ENCODE results near the gene HDAC9. TPM values are rescaled to one million over a fixed set of nuclear protein-coding genes. Genes with fewer than 3 reads are reported as not detected.

Gene HDAC9
- total RNA-seq, 4 donors from 2014 or later, result 3.4 to 7.2 (median 4.5) TPM

DNA sequence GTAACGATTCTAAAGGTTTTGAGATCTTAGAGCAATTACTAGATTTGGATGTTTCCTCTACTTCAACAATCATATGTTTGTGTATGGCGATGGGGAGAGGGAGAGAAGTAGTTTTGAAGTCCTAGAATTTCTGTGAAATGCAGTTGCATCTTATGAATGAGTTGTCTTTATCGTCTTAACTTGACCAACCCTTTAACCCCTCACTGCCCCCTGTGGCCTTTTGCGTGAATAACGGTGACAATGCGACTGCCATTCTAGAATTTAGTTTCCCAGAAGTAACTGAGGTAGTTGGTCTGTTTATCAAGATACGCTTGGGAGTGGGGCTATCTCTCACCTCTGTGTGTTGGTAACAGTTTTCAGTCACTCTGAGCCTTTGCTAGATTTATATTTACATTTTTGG, 204.6 kb downstream of the HDAC9 start:
- 74% methylated on average over 7 of the region's 7 CpGs for WGBS
- TF ChIP-seq POLR2A (IDR thresholded peaks at IDR 0.05) (no peak), POLR2AphosphoS5 (IDR thresholded peaks at IDR 0.05) (no peak), EP300 (IDR thresholded peaks at IDR 0.05) (no peak)
- TF ChIP-seq, protein P1, sequence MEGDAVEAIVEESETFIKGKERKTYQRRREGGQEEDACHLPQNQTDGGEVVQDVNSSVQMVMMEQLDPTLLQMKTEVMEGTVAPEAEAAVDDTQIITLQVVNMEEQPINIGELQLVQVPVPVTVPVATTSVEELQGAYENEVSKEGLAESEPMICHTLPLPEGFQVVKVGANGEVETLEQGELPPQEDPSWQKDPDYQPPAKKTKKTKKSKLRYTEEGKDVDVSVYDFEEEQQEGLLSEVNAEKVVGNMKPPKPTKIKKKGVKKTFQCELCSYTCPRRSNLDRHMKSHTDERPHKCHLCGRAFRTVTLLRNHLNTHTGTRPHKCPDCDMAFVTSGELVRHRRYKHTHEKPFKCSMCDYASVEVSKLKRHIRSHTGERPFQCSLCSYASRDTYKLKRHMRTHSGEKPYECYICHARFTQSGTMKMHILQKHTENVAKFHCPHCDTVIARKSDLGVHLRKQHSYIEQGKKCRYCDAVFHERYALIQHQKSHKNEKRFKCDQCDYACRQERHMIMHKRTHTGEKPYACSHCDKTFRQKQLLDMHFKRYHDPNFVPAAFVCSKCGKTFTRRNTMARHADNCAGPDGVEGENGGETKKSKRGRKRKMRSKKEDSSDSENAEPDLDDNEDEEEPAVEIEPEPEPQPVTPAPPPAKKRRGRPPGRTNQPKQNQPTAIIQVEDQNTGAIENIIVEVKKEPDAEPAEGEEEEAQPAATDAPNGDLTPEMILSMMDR (IDR thresholded peaks at IDR 0.05), result no peak

DNA sequence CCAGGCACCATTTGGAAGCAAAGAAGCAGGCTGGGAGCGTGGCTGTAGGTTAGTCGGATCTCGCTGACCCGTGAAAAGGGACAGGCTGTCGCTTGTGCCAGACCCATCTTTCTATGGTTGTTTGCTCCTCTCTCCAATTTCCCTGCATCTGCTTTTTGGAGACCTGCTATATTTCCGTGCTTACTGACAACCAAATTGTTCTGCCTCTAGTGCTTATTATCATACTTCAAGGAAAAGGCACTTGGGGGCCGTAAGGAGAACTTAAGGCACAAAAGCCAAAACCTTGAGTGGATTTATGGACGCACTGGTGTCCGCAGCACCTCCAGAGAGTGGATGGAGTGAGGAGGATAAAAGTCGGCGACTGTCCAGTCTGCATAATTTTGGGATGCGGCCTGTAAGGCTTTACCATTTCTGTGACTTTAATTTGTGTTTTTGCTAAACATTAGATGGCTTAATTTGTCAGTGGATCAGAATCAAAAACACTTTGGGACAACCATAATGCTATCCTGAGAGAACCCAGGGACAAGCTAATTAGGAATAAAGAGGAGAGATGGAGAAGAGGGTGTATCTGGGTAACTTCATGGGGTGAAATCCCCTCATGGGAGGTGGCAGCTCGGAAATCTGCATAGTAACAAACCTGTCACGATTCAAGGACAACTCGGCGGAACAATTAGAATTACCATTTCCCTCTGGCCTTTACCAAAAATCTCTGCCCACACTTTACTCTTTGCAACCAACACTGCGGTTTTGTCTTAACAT, 206.7 kb downstream of the HDAC9 start:
- 91% methylated on average over 17 of the region's 17 CpGs for WGBS
- H3K4me3 ChIP-seq, result no peak overlapping the region
- H3K9me3 ChIP-seq, result no peaks in the 10 kb centered on the region
- H3K4me1 ChIP-seq, result no peaks in the 10 kb centered on the region
- no peak for DNase-seq (ENCODE audit: low spot score in 2 of 2)
- H3K36me3 ChIP-seq, result no peaks in the 10 kb centered on the region
- H3K27ac ChIP-seq, result no peak overlapping the region
- TF ChIP-seq POLR2AphosphoS5 (IDR thresholded peaks at IDR 0.05) (no peak), POLR2A (IDR thresholded peaks at IDR 0.05) (no peak), EP300 (IDR thresholded peaks at IDR 0.05) (no peak)
- TF ChIP-seq, protein P1 (IDR thresholded peaks at IDR 0.05), result no peak
- no peaks in the 10 kb centered on the region for H3K27me3 ChIP-seq

More for the DNA sequence above, 204.6 kb downstream of the HDAC9 start:
- no peak for DNase-seq (ENCODE audit: low spot score in 2 of 2)
- Histone ChIP-seq H3K27ac (no peak overlapping the region), H3K36me3 (no peaks in the 10 kb centered on the region), H3K9me3 (no peaks in the 10 kb centered on the region), H3K4me1 (no peaks in the 10 kb centered on the region), H3K27me3 (no peaks in the 10 kb centered on the region), H3K4me3 (no peak overlapping the region)

DNA sequence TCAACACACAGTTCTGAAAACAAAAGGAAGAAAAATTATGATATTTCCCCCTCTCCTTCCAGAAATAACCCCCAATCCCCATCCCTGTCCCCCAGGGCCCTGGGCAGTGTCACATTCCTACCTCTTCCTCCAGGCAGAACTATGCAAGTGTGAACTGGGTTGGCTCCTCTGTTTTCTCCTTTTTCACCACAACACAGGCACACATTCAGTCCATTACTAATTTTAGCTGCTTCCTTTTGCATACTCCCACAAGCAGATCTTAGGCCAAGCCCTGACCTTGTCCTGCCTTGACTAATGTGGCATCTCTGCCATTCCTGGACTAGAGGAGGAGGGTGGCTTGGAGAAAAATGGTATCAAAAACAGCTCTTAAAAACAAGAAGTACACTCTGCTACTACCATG, 208.1 kb downstream of the HDAC9 start:
- no peaks in the 10 kb centered on the region for H3K4me1 ChIP-seq
- H3K9me3 ChIP-seq, result no peaks in the 10 kb centered on the region
- H3K4me3 ChIP-seq, result no peak overlapping the region
- no peak for DNase-seq (ENCODE audit: low spot score in 2 of 2)
- no peaks in the 10 kb centered on the region for H3K27me3 ChIP-seq
- H3K36me3 ChIP-seq, result no peaks in the 10 kb centered on the region
- H3K27ac ChIP-seq, result no peak overlapping the region
- TF ChIP-seq POLR2AphosphoS5 (IDR thresholded peaks at IDR 0.05) (no peak), EP300 (IDR thresholded peaks at IDR 0.05) (no peak), POLR2A (IDR thresholded peaks at IDR 0.05) (no peak)
- TF ChIP-seq, protein P1 (IDR thresholded peaks at IDR 0.05), result no peak

DNA sequence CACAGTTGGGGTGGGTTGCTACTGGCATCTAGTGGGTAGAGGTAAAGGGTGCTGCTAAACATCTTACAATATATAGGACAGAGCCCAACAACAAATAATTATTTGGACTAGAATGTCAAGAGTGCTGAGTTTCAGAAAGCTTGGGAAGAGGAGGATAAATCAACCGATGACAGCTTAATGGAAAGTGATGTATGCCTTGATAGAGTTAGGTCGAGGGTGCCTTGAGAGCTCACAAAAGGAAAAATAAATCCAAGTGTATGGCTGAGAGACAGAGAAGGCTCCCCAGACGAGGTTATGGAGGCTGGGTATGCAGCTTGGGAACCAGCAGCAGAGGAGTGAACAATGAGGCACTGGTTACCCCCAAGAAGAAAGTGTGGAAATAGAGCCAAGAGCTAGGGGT, 211.1 kb downstream of the HDAC9 start:
- no peak for DNase-seq (ENCODE audit: low spot score in 2 of 2)
- Histone ChIP-seq H3K27ac (no peak overlapping the region), H3K9me3 (no peaks in the 10 kb centered on the region), H3K27me3 (no peaks in the 10 kb centered on the region), H3K36me3 (no peaks in the 10 kb centered on the region), H3K4me3 (no peak overlapping the region), H3K4me1 (no peaks in the 10 kb centered on the region)
- 50% methylated on average over 3 of the region's 3 CpGs for WGBS
- TF ChIP-seq POLR2AphosphoS5 (IDR thresholded peaks at IDR 0.05), result no peak
- TF ChIP-seq POLR2A (IDR thresholded peaks at IDR 0.05), result no peak
- TF ChIP-seq EP300 (IDR thresholded peaks at IDR 0.05), result no peak
- TF ChIP-seq, protein P1 (IDR thresholded peaks at IDR 0.05), result no peak

DNA sequence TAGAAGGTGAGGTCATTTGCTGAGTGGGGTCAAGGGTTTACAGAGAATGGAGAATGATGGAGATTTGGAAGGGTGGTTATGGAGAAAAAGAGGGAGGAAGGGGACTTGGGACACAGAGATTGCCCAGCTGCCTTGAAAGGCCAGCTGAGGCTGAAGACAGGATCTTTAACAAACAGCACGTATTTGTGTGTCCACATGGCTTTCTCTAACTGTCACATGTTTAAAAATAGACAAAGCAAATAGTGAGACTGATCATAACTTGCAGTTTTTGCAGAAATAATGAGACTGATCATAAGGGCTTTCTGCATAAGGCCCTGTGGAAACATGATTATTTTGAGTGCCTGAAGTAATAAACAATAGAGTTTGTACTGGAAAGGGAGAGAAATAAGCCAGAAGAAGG, 212.7 kb downstream of the HDAC9 start:
- H3K4me3 ChIP-seq, result no peak overlapping the region
- no peaks in the 10 kb centered on the region for H3K27me3 ChIP-seq
- TF ChIP-seq POLR2AphosphoS5 (IDR thresholded peaks at IDR 0.05) (no peak), POLR2A (IDR thresholded peaks at IDR 0.05) (no peak), EP300 (IDR thresholded peaks at IDR 0.05) (no peak)
- TF ChIP-seq, protein P1 (IDR thresholded peaks at IDR 0.05), result no peak
- H3K36me3 ChIP-seq, result no peaks in the 10 kb centered on the region
- DNase-seq (ENCODE audit: low spot score in 2 of 2), result no peak
- no peak overlapping the region for H3K27ac ChIP-seq
- no peaks in the 10 kb centered on the region for H3K9me3 ChIP-seq
- no peaks in the 10 kb centered on the region for H3K4me1 ChIP-seq
- 68% methylated on average over 1 of the region's 1 CpG for WGBS
